PC-9 (cell line): ENCODE measurements around the gene SYT3. TPM values are rescaled to one million over a fixed set of nuclear protein-coding genes. Genes with fewer than 3 reads are reported as not detected.

Experiments
- BruUV-seq: library from RNA; stranded (reverse); fragments of 400-500 nt; replicated peaks from 2 replicates; lab custom pipeline; 2021; lab: Mats Ljungman, UMichigan
- CTCF ChIA-PET: fragments of 300-600 bp; sonication (Branson Sonifier 250); formaldehyde crosslinking; loops from one replicate; lab custom pipeline; 2022; ENCODE audit warnings: antibody characterized with exemption; lab: Charles Lee
- POLR2A ChIA-PET: fragments of 300-600 bp; sonication (Branson Sonifier 250); formaldehyde crosslinking; loops from one replicate; lab custom pipeline; 2022; ENCODE audit warnings: antibody characterized with exemption; ENCODE audit not compliant: unreplicated experiment; lab: Charles Lee
- DNase-seq, 2 experiments: peaks; one replicate each; pipeline versions ENCODE4 v3.0.0 to v3.0.0-alpha.2; 2015 to 2022; ENCODE audit warnings: mixed read lengths in 1 of 2
- H2AFZ ChIP-seq: fragments of 200-600 bp; sonication (generic); 2 replicates; pipeline ENCODE4 v1.8.1; 2017; ENCODE audit warnings: antibody characterized with exemption
- H3F3A ChIP-seq: fragments of 200-600 bp; sonication (generic); 2 replicates; pipeline ENCODE4 v1.8.1; 2017; ENCODE audit warnings: antibody characterized with exemption, mild to moderate bottlenecking, low read depth; ENCODE audit not compliant: insufficient read depth
- H3K27ac ChIP-seq: fragments of 200-600 bp; sonication (generic); 2 replicates; pipeline ENCODE4 v1.6.1; 2016; ENCODE audit warnings: mixed run types
- H3K27me3 ChIP-seq: fragments of 200-600 bp; sonication (generic); 2 replicates; pipeline ENCODE4 v1.6.1; 2016; ENCODE audit warnings: low read depth, mixed run types; ENCODE audit not compliant: insufficient read depth
- H3K36me3 ChIP-seq: fragments of 200-600 bp; sonication (generic); 2 replicates; pipeline ENCODE4 v1.6.1; 2016; ENCODE audit warnings: low read depth, mixed run types
- H3K4me1 ChIP-seq: fragments of 200-600 bp; sonication (generic); replicated peaks from 2 replicates; pipeline ENCODE4 v1.6.1; 2016; ENCODE audit warnings: mixed run types; ENCODE audit not compliant: insufficient read depth
- H3K4me2 ChIP-seq: fragments of 200-600 bp; sonication (generic); 2 replicates; pipeline ENCODE4 v1.6.1; 2017; ENCODE audit warnings: mixed run types
- H3K4me3 ChIP-seq: fragments of 200-600 bp; sonication (generic); 2 replicates; pipeline ENCODE4 v1.6.1; 2016; ENCODE audit warnings: mixed run types
- H3K79me2 ChIP-seq: fragments of 200-600 bp; sonication (generic); 2 replicates; pipeline ENCODE4 v1.6.1; 2017; ENCODE audit warnings: low read depth, mixed run types
- H3K9me2 ChIP-seq: fragments of 200-600 bp; sonication (generic); 2 replicates; pipeline ENCODE4 v1.8.1; 2017; ENCODE audit warnings: mild to moderate bottlenecking; ENCODE audit not compliant: insufficient read depth
- H3K9me3 ChIP-seq: fragments of 200-600 bp; sonication (generic); 2 replicates; pipeline ENCODE4 v1.8.1; 2016; ENCODE audit warnings: low read depth; ENCODE audit not compliant: insufficient read depth
- H4K20me1 ChIP-seq: fragments of 200-600 bp; sonication (generic); 2 replicates; pipeline ENCODE4 v1.8.1; 2017; ENCODE audit not compliant: insufficient read depth
- EZH2 ChIP-seq: fragments of 200-600 bp; sonication (generic); IDR thresholded peaks from 2 replicates; pipeline ENCODE4 v1.8.0; 2017; ENCODE audit warnings: antibody characterized with exemption, low read depth
- intact Hi-C: fragments of 100-400 bp; cut with micrococcal nuclease; formaldehyde crosslinking; loops from one replicate; pipeline ENCODE4 v1.10.0; 2022; ENCODE audit not compliant: unreplicated experiment
- total RNA-seq: library from RNA; stranded (reverse); gene quantifications from 2 replicates; pipeline ENCODE4 v1.2.3, GENCODE V29; 2021
- TF ChIP-seq, protein P1 (sequence below): fragments of 200-600 bp; sonication (generic); conservative IDR thresholded peaks from 2 replicates; pipeline ENCODE4 v1.6.1; 2017; ENCODE audit warnings: mixed run types, antibody characterized with exemption, mild to moderate bottlenecking, moderate library complexity

The SYT3 gene
- total RNA-seq, 1 experiment from 2014 or later = not detected

GRCh38 chr19:50602089-50602422 is 37.6 kb downstream of the SYT3 start:
- BruUV-seq = no TSS peak
- intact Hi-C loops = no loop called here
- Histone ChIP-seq H3K9me3 (no peaks in the 10 kb centered on the region), H3K36me3 (no peaks in the 10 kb centered on the region), H3K4me3 (no peak overlapping the region), H3K79me2 (no peaks in the 10 kb centered on the region), H3K4me2 (no peak overlapping the region), H3K9me2 (no peaks in the 10 kb centered on the region), H3K4me1 (no peaks in the 10 kb centered on the region), H2AFZ (no peak overlapping the region), H4K20me1 (no peaks in the 10 kb centered on the region), H3K27me3 (peaks cover 58% of the 10 kb centered on the region), H3F3A (no peaks in the 10 kb centered on the region), H3K27ac (no peak overlapping the region)
- DNase-seq = no peak
- TF ChIP-seq, protein P1, sequence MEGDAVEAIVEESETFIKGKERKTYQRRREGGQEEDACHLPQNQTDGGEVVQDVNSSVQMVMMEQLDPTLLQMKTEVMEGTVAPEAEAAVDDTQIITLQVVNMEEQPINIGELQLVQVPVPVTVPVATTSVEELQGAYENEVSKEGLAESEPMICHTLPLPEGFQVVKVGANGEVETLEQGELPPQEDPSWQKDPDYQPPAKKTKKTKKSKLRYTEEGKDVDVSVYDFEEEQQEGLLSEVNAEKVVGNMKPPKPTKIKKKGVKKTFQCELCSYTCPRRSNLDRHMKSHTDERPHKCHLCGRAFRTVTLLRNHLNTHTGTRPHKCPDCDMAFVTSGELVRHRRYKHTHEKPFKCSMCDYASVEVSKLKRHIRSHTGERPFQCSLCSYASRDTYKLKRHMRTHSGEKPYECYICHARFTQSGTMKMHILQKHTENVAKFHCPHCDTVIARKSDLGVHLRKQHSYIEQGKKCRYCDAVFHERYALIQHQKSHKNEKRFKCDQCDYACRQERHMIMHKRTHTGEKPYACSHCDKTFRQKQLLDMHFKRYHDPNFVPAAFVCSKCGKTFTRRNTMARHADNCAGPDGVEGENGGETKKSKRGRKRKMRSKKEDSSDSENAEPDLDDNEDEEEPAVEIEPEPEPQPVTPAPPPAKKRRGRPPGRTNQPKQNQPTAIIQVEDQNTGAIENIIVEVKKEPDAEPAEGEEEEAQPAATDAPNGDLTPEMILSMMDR = no peak
- no peak for TF ChIP-seq EZH2
- ChIA-PET CTCF (no interaction called here), POLR2A (no interaction called here)

- ChIA-PET CTCF (no interaction called here), POLR2A (no interaction called here)
- H3K4me1 ChIP-seq = no peaks in the 10 kb centered on the region
- no peak overlapping the region for H3K27ac ChIP-seq
- no peaks in the 10 kb centered on the region for H3K79me2 ChIP-seq
- peaks cover 59% of the 10 kb centered on the region for H3K27me3 ChIP-seq
- DNase-seq = no peak
- BruUV-seq = no TSS peak
- no peak overlapping the region for H2AFZ ChIP-seq
- no peak overlapping the region for H3K4me3 ChIP-seq
- H3K9me2 ChIP-seq = no peaks in the 10 kb centered on the region
- no peaks in the 10 kb centered on the region for H3F3A ChIP-seq
- H3K4me2 ChIP-seq = no peak overlapping the region
- no peak for TF ChIP-seq EZH2
- TF ChIP-seq, protein P1 = no peak
- no peaks in the 10 kb centered on the region for H4K20me1 ChIP-seq
- no peaks in the 10 kb centered on the region for H3K9me3 ChIP-seq
- no peaks in the 10 kb centered on the region for H3K36me3 ChIP-seq
- intact Hi-C loops = no loop called here
Observed at GRCh38 chr19:50601407-50602088, 38.1 kb downstream of the SYT3 start.

DNA sequence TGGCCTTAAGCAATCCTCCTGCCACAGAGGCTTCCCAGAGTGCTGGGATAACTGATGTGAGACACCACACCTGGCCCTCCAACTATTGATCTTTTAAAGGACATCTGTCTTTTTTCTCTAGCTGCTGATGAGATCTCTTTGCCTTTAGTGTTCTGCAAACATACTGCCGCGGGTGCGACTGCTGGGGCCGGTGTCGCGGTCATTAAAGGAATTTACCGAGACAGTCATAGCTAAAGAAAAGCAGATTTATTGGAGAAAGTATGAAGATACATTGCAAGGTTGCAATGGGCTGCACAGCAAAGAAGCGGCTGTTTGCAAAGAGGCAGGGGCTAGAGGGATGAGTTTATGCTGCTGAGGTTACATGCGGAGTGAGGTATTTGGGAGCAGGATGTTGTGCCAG is 40.3 kb downstream of the SYT3 start:
- Histone ChIP-seq H3K4me3 (no peak overlapping the region), H3K79me2 (no peaks in the 10 kb centered on the region), H3K9me2 (no peaks in the 10 kb centered on the region), H3K4me1 (no peaks in the 10 kb centered on the region), H4K20me1 (no peaks in the 10 kb centered on the region), H3K9me3 (no peaks in the 10 kb centered on the region), H2AFZ (no peak overlapping the region), H3K4me2 (no peak overlapping the region), H3K36me3 (no peaks in the 10 kb centered on the region), H3K27me3 (peaks cover 69% of the 10 kb centered on the region), H3F3A (no peaks in the 10 kb centered on the region), H3K27ac (no peak overlapping the region)
- no peak for DNase-seq
- POLR2A ChIA-PET = interaction anchor here (0.6 kb wide), 1 partner anchor 1280 kb away, joined by 5 read pairs; no protein-coding TSS in a partner anchor
- CTCF ChIA-PET = no interaction called here
- intact Hi-C loops = no loop called here
- BruUV-seq = no TSS peak
- TF ChIP-seq EZH2 = no peak
- TF ChIP-seq, protein P1 = no peak
